Measurements from ENCODE around the gene SPATA2. TPM values are rescaled to one million over a fixed set of nuclear protein-coding genes. Genes with fewer than 3 reads are reported as not detected.

SPATA2 gene
- total and polyA plus RNA-seq, 2 of the 13 experiments (the other 11 are each of a cell fraction or from before 2014, with no cell fraction given): 3.2 to 8.7 TPM

DNA sequence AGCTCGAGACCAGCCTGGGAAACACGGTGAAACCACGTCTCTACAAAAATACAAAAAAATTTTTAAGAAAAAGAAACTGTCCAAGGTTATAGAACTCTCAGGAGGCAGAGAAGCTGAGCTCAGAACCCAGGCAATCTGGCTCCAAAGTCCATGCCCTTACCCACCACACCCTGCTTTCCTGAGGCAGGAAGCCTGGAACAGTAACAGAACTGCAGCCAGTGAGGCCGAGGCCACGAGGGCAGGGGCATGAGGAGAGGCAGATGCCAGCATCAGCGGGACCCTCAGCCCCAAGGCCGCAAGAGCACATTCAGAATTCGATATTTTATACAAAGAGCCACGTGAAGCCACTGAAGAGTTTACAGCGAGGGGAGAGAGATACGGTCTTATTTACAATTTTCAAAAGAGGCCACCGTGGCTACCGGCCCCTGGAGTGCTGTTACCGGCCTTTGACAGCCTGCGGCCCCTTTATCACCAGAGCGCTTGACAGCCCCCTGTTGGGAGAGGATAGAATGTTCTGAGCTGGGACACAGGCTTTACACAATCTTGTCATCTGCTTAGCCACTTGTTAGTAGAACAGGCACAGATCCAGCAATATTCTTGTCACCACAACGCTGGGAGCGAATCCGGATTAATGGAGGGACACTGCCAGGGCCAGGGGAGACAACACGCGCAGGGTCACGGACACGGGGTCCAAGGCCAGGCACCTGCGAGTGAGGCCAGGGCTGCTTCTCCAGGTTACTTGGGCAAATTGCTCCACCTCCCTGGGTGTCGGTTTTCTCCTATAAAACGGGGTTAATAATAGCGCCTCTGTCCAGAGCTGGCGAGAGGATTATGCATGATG, 5.6 kb downstream of the SPATA2 start (continued):
- TF ChIP-seq, protein P1, sequence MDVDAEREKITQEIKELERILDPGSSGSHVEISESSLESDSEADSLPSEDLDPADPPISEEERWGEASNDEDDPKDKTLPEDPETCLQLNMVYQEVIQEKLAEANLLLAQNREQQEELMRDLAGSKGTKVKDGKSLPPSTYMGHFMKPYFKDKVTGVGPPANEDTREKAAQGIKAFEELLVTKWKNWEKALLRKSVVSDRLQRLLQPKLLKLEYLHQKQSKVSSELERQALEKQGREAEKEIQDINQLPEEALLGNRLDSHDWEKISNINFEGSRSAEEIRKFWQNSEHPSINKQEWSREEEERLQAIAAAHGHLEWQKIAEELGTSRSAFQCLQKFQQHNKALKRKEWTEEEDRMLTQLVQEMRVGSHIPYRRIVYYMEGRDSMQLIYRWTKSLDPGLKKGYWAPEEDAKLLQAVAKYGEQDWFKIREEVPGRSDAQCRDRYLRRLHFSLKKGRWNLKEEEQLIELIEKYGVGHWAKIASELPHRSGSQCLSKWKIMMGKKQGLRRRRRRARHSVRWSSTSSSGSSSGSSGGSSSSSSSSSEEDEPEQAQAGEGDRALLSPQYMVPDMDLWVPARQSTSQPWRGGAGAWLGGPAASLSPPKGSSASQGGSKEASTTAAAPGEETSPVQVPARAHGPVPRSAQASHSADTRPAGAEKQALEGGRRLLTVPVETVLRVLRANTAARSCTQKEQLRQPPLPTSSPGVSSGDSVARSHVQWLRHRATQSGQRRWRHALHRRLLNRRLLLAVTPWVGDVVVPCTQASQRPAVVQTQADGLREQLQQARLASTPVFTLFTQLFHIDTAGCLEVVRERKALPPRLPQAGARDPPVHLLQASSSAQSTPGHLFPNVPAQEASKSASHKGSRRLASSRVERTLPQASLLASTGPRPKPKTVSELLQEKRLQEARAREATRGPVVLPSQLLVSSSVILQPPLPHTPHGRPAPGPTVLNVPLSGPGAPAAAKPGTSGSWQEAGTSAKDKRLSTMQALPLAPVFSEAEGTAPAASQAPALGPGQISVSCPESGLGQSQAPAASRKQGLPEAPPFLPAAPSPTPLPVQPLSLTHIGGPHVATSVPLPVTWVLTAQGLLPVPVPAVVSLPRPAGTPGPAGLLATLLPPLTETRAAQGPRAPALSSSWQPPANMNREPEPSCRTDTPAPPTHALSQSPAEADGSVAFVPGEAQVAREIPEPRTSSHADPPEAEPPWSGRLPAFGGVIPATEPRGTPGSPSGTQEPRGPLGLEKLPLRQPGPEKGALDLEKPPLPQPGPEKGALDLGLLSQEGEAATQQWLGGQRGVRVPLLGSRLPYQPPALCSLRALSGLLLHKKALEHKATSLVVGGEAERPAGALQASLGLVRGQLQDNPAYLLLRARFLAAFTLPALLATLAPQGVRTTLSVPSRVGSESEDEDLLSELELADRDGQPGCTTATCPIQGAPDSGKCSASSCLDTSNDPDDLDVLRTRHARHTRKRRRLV (CRISPR knock-in tag; IDR thresholded peaks at IDR 0.05): no peak
- TF ChIP-seq PCBP2 (optimal IDR thresholded peaks at IDR 0.05; ENCODE audit: low read depth, low read length, poor library complexity, severe bottlenecking) (no peak), ZNF121 (CRISPR knock-in tag; IDR thresholded peaks at IDR 0.05) (no peak), ZNF501 (CRISPR knock-in tag; IDR thresholded peaks at IDR 0.05) (no peak), PITX1 (CRISPR knock-in tag; IDR thresholded peaks at IDR 0.05) (no peak; the same call in 1 of the 2 replicates), ZBTB8A (CRISPR knock-in tag; IDR thresholded peaks at IDR 0.05; ENCODE audit: borderline replicate concordance, low read depth) (no peak)
- TF ChIP-seq, protein P2, sequence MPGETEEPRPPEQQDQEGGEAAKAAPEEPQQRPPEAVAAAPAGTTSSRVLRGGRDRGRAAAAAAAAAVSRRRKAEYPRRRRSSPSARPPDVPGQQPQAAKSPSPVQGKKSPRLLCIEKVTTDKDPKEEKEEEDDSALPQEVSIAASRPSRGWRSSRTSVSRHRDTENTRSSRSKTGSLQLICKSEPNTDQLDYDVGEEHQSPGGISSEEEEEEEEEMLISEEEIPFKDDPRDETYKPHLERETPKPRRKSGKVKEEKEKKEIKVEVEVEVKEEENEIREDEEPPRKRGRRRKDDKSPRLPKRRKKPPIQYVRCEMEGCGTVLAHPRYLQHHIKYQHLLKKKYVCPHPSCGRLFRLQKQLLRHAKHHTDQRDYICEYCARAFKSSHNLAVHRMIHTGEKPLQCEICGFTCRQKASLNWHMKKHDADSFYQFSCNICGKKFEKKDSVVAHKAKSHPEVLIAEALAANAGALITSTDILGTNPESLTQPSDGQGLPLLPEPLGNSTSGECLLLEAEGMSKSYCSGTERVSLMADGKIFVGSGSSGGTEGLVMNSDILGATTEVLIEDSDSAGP (CRISPR knock-in tag; IDR thresholded peaks at IDR 0.05; ENCODE audit: borderline replicate concordance): 0 out of 2 replicates have a peak, but pooled peaks have one; percentile 20
- TF ChIP-seq, protein P3, sequence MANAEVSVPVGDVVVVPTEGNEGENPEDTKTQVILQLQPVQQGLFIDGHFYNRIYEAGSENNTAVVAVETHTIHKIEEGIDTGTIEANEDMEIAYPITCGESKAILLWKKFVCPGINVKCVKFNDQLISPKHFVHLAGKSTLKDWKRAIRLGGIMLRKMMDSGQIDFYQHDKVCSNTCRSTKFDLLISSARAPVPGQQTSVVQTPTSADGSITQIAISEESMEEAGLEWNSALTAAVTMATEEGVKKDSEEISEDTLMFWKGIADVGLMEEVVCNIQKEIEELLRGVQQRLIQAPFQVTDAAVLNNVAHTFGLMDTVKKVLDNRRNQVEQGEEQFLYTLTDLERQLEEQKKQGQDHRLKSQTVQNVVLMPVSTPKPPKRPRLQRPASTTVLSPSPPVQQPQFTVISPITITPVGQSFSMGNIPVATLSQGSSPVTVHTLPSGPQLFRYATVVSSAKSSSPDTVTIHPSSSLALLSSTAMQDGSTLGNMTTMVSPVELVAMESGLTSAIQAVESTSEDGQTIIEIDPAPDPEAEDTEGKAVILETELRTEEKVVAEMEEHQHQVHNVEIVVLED (CRISPR knock-in tag; IDR thresholded peaks at IDR 0.05; ENCODE audit: borderline replicate concordance): no peak
- TF ChIP-seq, protein P4, sequence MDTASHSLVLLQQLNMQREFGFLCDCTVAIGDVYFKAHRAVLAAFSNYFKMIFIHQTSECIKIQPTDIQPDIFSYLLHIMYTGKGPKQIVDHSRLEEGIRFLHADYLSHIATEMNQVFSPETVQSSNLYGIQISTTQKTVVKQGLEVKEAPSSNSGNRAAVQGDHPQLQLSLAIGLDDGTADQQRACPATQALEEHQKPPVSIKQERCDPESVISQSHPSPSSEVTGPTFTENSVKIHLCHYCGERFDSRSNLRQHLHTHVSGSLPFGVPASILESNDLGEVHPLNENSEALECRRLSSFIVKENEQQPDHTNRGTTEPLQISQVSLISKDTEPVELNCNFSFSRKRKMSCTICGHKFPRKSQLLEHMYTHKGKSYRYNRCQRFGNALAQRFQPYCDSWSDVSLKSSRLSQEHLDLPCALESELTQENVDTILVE (CRISPR knock-in tag; IDR thresholded peaks at IDR 0.05): no peak
- TF ChIP-seq, protein P5, sequence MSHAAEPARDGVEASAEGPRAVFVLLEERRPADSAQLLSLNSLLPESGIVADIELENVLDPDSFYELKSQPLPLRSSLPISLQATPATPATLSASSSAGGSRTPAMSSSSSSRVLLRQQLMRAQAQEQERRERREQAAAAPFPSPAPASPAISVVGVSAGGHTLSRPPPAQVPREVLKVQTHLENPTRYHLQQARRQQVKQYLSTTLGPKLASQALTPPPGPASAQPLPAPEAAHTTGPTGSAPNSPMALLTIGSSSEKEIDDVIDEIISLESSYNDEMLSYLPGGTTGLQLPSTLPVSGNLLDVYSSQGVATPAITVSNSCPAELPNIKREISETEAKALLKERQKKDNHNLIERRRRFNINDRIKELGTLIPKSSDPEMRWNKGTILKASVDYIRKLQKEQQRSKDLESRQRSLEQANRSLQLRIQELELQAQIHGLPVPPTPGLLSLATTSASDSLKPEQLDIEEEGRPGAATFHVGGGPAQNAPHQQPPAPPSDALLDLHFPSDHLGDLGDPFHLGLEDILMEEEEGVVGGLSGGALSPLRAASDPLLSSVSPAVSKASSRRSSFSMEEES (CRISPR knock-in tag; IDR thresholded peaks at IDR 0.05): no peak
- TF ChIP-seq, protein P6, sequence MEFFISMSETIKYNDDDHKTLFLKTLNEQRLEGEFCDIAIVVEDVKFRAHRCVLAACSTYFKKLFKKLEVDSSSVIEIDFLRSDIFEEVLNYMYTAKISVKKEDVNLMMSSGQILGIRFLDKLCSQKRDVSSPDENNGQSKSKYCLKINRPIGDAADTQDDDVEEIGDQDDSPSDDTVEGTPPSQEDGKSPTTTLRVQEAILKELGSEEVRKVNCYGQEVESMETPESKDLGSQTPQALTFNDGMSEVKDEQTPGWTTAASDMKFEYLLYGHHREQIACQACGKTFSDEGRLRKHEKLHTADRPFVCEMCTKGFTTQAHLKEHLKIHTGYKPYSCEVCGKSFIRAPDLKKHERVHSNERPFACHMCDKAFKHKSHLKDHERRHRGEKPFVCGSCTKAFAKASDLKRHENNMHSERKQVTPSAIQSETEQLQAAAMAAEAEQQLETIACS (CRISPR knock-in tag; IDR thresholded peaks at IDR 0.05): no peak
- TF ChIP-seq, protein P7, sequence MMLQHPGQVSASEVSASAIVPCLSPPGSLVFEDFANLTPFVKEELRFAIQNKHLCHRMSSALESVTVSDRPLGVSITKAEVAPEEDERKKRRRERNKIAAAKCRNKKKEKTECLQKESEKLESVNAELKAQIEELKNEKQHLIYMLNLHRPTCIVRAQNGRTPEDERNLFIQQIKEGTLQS (CRISPR knock-in tag; IDR thresholded peaks at IDR 0.05): no peak

All from HepG2 (cell line).